ENCODE measurements around the gene SMIM32. TPM values are rescaled to one million over a fixed set of nuclear protein-coding genes. Genes with fewer than 3 reads are reported as not detected.

Gene SMIM32
- total and polyA plus RNA-seq, 9 of the 15 experiments (the other 6 are each of a cell fraction or from before 2014, with no cell fraction given) = not detected

DNA sequence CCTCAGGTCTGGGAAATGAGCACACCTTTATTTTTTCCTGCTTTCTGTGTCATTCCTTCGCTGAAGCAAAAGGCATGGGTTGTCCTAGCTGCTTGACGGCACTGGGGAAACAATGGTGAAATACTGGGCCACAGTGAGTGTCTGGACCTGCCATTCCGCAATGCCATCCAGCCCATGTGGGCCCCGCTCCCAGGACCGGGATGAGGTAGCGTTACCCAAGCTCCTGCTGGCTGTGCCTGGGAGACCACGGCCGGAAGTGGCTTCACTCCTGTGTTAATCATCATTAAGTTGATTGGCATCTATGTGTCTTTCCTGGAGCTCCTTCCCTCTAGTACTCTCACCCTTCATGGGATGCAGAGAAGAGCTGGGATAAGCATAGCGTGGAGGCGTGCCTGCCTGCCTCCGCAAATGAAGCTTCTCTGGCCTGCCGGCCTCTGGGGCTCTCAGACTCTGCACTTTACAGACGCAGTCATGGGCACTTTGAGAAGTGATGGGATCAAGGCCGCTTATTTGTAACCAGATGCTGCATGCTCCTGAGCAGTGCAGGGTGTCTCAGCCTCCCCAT, 16.5 kb upstream of the SMIM32 start:
- H3K79me2 ChIP-seq (ENCODE audit: control insufficient read depth, insufficient read depth, low read length) = no peaks in the 10 kb centered on the region
- no peaks in the 10 kb centered on the region for H3K9me1 ChIP-seq (ENCODE audit: control insufficient read depth, insufficient read depth, low read length)
- ChIA-PET POLR2A (interaction anchor here (0.7 kb wide), 1 partner anchor 152 kb away, joined by 3 read pairs; no protein-coding TSS in a partner anchor), CTCF (ENCODE audit: low intra/inter-chr PET ratio) (no interaction called here)
- H3K27ac ChIP-seq (ENCODE audit: extremely low read depth, low read depth, low read length) = no peak overlapping the region
- BruUV-seq (replicated peaks) = no TSS peak
- no peaks in the 10 kb centered on the region; the same call in 1 of the 2 replicates for H4K20me1 ChIP-seq (replicated peaks; ENCODE audit: control insufficient read depth, insufficient read depth, low read length)
- in situ Hi-C loops (cut with MboI) = loop anchor here (10.0 kb wide), 1 partner anchor 255 kb away; the partner anchor contains the start of gene LECT2
- H3K27me3 ChIP-seq (ENCODE audit: control insufficient read depth in 2 of 2, insufficient read depth in 2 of 2, low read length in 2 of 2) = peaks cover 10 to 60% of the 10 kb centered on the region in 2 experiments; a peak in 4 of 5 replicates
- intact Hi-C loops (cut with micrococcal nuclease) = no loop called here
- no peak overlapping the region for H3K4me2 ChIP-seq (ENCODE audit: insufficient read depth, low read length)
- ATAC-seq (no peak), DNase-seq (ENCODE audit: extremely low read depth in 1 of 4, low spot score in 3 of 4) (no peak), FAIRE-seq (no peak)
- H3K4me3 ChIP-seq = no peak overlapping the region
- H3K4me1 ChIP-seq (replicated peaks in 1 of 2; ENCODE audit: control insufficient read depth in 2 of 2, insufficient read depth in 2 of 2, low read length in 2 of 2) = peaks cover 0 to 2% of the 10 kb centered on the region in 2 experiments; a peak in 2 of 5 replicates
- WGBS (ENCODE audit: insufficient coverage, low coverage, missing lambda C conversion rate) = 4% methylated on average over 14 of the region's 14 CpGs
- H3K36me3 ChIP-seq (ENCODE audit: control insufficient read depth, insufficient read depth, low read length) = no peaks in the 10 kb centered on the region
- no peak overlapping the region for H3K9ac ChIP-seq (ENCODE audit: insufficient read depth in 1 of 2, low read depth in 2 of 2, low read length in 2 of 2)
- H2AFZ ChIP-seq (ENCODE audit: low read depth, low read length) = no peak overlapping the region
- TF ChIP-seq ETV1 (tag; conservative IDR thresholded peaks at IDR 0.05; ENCODE audit: low read depth) (peak; percentile 32; the same call in 1 of the 2 replicates), SRSF3 (IDR thresholded peaks at IDR 0.05; ENCODE audit: insufficient read depth, low read length) (no peak)
- H3K9me3 ChIP-seq (replicated peaks; ENCODE audit: control insufficient read depth, insufficient read depth, low read depth, low read length) = no peaks in the 10 kb centered on the region

DNA sequence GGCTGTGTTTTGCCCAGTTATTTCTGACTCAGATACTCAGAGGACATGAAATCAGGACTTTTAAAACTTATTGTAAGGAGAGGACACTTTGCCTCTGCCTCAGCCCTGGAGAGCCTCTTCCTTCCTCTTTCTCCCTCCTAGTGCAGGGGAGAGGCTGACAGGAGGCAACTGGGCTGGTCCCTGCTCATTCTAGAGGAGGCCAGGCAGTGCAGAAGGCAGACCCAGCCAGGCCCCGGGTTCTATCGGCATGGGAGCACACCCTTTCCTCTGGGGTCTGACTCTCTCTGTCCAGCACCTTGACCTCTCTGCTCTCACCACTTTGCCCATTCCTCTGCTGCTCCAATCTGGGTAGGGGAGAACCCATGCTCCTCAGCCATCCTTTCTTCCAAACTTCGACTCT, 16.0 kb upstream of the SMIM32 start:
- Histone ChIP-seq H2AFZ (ENCODE audit: low read depth, low read length) (no peak overlapping the region), H3K4me3 (no peak overlapping the region), H3K27me3 (ENCODE audit: control insufficient read depth in 2 of 2, insufficient read depth in 2 of 2, low read length in 2 of 2) (peaks cover 12 to 60% of the 10 kb centered on the region in 2 experiments; a peak in 4 of 5 replicates), H4K20me1 (replicated peaks; ENCODE audit: control insufficient read depth, insufficient read depth, low read length) (no peaks in the 10 kb centered on the region; the same call in 1 of the 2 replicates), H3K9ac (ENCODE audit: insufficient read depth in 1 of 2, low read depth in 2 of 2, low read length in 2 of 2) (no peak overlapping the region), H3K9me1 (ENCODE audit: control insufficient read depth, insufficient read depth, low read length) (no peaks in the 10 kb centered on the region), H3K27ac (ENCODE audit: extremely low read depth, low read depth, low read length) (no peak overlapping the region), H3K79me2 (ENCODE audit: control insufficient read depth, insufficient read depth, low read length) (no peaks in the 10 kb centered on the region), H3K36me3 (ENCODE audit: control insufficient read depth, insufficient read depth, low read length) (no peaks in the 10 kb centered on the region), H3K4me1 (replicated peaks in 1 of 2; ENCODE audit: control insufficient read depth in 2 of 2, insufficient read depth in 2 of 2, low read length in 2 of 2) (peaks cover 0 to 2% of the 10 kb centered on the region in 2 experiments; a peak in 2 of 5 replicates), H3K4me2 (ENCODE audit: insufficient read depth, low read length) (no peak overlapping the region), H3K9me3 (replicated peaks; ENCODE audit: control insufficient read depth, insufficient read depth, low read depth, low read length) (no peaks in the 10 kb centered on the region)
- TF ChIP-seq TAF15 (IDR thresholded peaks at IDR 0.05; ENCODE audit: low read depth, low read length) = no peak
- no peak for TF ChIP-seq MCM2 (IDR thresholded peaks at IDR 0.05; ENCODE audit: low read depth)
- TF ChIP-seq CEBPG (CRISPR knock-in tag; IDR thresholded peaks at IDR 0.05) = no peak
- TF ChIP-seq CEBPG (tag; conservative IDR thresholded peaks at IDR 0.05 in 1 of 2, IDR thresholded peaks at IDR 0.05 in 1 of 2) = no peak
- no peak for TF ChIP-seq HCFC1 (IDR thresholded peaks at IDR 0.05; ENCODE audit: low read depth, low read length)
- no peak for TF ChIP-seq ZBTB1 (CRISPR knock-in tag; IDR thresholded peaks at IDR 0.05; ENCODE audit: borderline replicate concordance, low read depth)
- no peak for TF ChIP-seq SIN3B (IDR thresholded peaks at IDR 0.05; ENCODE audit: low read depth)
- no peak for TF ChIP-seq ZNF830 (CRISPR knock-in tag; IDR thresholded peaks at IDR 0.05)
- no peak for TF ChIP-seq ATF7 (IDR thresholded peaks at IDR 0.05)
- TF ChIP-seq PHTF2 (CRISPR knock-in tag; IDR thresholded peaks at IDR 0.05) = no peak
- TF ChIP-seq FOS (IDR thresholded peaks at IDR 0.05; ENCODE audit: extremely low read depth, insufficient read length) = no peak
- TF ChIP-seq ZNF507 (tag; conservative IDR thresholded peaks at IDR 0.05) = no peak
- TF ChIP-seq BCOR (IDR thresholded peaks at IDR 0.05) = no peak
- no peak for TF ChIP-seq NCOA4 (IDR thresholded peaks at IDR 0.05; ENCODE audit: partially characterized antibody)
- TF ChIP-seq SRSF1 (IDR thresholded peaks at IDR 0.05; ENCODE audit: low read depth, low read length) = no peak
- TF ChIP-seq HMG20B (CRISPR knock-in tag; IDR thresholded peaks at IDR 0.05) = no peak
- TF ChIP-seq RFX5 (IDR thresholded peaks at IDR 0.05; ENCODE audit: low read depth, low read length) = no peak
- no peak for TF ChIP-seq ZNF133 (CRISPR knock-in tag; IDR thresholded peaks at IDR 0.05)
- intact Hi-C loops (cut with micrococcal nuclease) = no loop called here
- ATAC-seq (no peak), DNase-seq (ENCODE audit: extremely low read depth in 1 of 4, low spot score in 3 of 4) (no peak), FAIRE-seq (no peak)
- no TSS peak for BruUV-seq (replicated peaks)
- ChIA-PET CTCF (ENCODE audit: low intra/inter-chr PET ratio) (no interaction called here), POLR2A (no interaction called here)
- WGBS (ENCODE audit: insufficient coverage, low coverage, missing lambda C conversion rate) = 0% methylated on average over 3 of the region's 3 CpGs
- in situ Hi-C loops (cut with MboI) = loop anchor here (10.0 kb wide), 1 partner anchor 254 kb away; the partner anchor contains the start of gene LECT2

Measured in K562 (cell line).